D341Med (cell line): ENCODE results near the gene LRMDA.

Experiments used
- DNase-seq: peaks from one replicate; pipeline ENCODE4 v3.0.0; 2012; ENCODE audit warnings: low spot score

LRMDA gene

GRCh38 chr10:76172020-76172419 is 740.6 kb downstream of the LRMDA start:
- DNase-seq, result no peak

- no peak for DNase-seq
Observed at GRCh38 chr10:76175533-76176165, 744.2 kb downstream of the LRMDA start.

DNA sequence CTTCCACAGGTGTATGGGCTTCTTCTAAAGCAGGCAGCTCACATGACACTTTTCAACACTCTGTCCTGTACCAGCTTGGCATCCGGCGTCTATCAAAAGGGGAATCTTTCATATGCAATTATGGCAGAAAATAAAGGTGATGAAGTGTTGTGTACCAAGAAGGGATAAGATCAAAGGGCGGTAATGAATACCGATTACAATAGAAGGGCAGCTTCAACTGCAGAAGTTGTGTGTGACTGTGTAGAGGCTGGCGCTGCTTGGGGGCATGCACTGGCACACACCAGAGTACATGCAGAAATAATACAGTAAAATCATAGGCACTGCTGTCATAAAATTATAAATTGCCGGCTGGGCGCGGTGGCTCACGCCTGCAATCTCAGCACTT is 744.7 kb downstream of the LRMDA start:
- no peak for DNase-seq

DNA sequence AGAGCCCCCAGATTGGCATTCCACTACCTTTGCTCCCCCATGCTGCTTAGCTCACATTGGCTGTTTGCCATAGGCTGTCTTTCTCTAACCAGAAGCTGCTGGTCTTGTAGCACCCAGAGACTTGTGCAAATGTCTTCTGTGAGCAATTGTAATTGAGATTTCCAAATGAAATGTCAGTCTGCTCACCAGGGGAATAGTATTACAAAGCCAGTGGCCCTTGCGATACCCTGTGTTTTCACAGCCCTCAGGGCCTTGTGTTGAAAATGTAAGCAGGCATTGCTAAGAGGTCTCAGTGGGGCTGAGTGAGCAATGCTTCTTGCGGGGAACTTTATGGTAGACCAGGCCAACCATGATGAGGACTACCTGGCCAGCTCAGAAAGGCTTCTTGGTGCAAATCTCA is 746.5 kb downstream of the LRMDA start:
- DNase-seq, result no peak

DNA sequence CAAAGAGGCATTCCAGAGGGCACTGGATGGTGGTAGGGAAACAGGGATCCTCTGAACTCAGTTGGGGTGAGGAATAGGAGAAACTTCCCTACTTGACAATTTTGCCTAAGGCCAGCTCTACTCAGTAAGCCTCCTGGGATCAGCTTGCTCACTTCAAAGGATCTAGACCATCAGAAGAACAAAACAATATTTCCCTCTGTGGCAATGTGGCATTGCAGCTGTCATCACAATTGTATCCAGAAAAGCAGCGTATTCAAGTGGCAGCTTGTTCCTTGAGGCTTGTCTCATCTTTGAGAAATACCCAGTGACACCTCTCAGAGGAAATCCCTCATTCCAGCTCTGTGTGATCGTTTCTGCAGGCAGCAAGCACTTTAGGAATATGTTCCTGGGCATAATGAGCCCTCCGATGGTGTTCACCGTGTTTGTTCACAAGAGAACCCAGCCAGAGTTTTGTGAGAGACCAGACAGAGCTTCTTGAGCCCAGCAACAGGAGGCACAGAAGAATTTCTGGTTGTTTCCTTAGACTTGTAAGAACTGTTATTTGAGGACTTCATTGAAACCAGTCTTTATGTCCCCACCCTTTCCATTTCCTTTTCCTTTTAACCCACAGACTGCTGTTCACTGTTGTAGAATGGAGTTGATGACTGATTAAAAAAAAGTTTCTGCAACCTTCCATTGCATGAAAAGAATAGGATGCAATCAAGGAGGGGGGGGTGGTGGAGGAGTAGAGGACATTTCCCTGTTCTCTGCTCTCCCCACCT is 747.3 kb downstream of the LRMDA start:
- DNase-seq, result no peak

GRCh38 chr10:76179806-76180205 is 748.4 kb downstream of the LRMDA start:
- no peak for DNase-seq

DNA sequence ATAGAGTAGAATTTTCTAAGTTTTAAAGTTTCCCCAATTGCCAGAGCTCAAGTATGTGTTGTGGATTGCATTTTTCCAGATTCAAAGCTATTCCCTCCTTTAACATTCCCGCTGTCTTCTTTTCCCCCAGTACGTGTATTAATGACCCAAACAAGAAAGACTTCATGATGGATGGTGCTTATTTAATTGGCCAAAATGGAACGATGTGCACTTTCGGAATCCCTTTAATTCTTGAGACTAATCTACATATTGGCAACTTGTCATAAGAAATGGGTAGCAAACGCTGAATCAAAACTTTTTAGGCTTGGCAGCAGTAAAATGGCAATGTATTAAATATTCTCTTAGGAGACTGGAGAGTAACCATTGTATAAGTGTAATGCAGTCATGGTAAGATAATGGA is 753.2 kb downstream of the LRMDA start:
- no peak for DNase-seq

- DNase-seq, result no peak
Observed at GRCh38 chr10:76185471-76186301, 754.3 kb downstream of the LRMDA start.

DNA sequence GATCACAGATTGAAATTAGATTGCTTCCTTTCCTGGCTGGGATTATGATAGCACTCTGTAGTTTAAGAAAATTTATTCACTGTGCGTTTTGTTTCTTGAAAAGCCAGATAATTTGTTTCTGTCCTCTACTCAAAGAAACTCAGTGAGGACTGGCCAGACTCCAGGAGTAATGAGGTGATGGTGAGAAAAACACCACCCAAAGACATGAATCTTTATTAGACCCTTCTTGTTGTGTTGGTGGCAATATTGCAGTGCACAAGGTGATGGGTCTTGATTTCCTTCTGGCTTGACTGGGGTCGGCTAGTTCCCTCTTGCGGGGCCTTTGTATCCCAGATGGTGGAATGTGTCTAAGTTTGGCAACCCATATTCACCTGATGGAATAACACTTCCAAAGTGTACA is 756.8 kb downstream of the LRMDA start:
- DNase-seq, result no peak

- no peak for DNase-seq
Observed at GRCh38 chr10:76190634-76191270, 759.3 kb downstream of the LRMDA start.

DNA sequence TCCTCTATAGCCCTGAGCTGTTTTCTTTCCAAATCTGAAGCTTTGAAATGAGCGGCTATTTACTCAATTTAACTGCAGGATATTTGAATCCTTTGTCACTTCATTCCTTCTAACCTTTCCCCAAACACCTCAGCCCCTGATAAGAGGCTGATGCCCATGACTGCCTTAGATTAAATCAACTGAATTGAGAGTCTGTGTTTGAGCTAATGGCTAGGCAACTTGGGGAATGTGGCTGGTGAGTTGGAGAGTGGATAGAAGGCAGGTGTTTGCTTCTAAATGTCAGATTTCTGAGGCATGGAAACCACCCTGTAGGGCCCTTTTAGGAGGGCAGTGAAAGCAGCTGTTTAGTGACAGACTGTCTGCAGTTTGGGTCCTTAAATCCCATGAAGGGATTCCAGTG is 759.9 kb downstream of the LRMDA start:
- no peak for DNase-seq

DNA sequence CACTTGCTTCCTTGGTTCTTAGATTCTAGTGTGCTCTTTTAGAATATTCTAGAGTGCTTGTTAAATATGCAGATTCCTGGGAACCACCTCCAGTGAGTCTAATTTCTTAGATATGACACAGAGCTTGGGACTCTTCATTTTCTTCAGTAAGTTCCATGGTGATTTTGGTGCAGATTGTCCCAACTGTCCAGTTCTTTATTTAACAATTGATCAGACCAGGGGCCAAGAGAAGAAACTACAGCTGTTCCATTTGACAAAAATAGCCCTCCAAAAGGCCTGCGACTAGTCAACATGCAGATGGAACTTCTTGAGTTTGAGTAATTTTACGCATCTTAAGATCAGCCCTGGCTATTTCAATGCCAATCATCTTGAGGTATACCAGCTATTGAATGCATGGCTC is 760.7 kb downstream of the LRMDA start:
- DNase-seq, result no peak

- no peak for DNase-seq
Observed at GRCh38 chr10:76192694-76193320, 761.4 kb downstream of the LRMDA start.

GRCh38 chr10:76195654-76196390 is 764.4 kb downstream of the LRMDA start:
- no peak for DNase-seq

- DNase-seq, result no peak
Observed at GRCh38 chr10:76197293-76197692, 765.9 kb downstream of the LRMDA start.

DNA sequence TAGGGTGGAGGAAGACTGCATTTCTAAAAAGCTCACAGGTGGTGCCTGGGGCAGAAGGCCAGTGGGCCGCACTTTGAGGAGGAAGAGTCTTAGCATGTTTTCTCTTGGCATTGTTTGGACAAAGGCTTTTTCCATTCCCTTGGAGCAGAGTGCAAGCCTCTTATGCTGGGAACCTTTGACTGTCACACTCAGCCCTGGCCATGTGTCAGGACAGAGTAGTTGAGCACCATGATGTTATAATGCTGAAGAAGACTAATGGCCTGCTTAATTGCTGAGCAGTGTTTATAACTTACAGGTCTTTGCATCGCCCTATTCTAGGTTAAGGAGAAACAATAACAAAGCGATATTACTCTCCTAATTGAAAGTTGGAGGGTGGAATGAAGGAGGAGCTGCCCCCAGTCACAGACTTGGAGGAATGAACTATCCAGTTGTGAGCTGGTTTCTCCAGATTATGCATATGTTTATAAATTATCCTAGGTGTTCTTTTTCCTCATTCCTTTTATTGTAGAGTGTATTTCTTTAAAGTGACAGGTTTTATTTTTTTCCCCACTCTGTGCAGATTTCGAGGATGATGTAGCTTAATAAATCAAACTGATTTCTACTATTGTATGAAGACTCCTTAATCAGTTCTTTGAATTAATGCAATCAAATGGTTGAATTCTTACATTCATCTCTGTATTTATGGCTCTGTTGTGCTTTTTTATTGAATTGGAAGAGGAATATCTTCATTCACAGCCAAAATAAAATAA is 767.0 kb downstream of the LRMDA start:
- DNase-seq, result no peak

DNA sequence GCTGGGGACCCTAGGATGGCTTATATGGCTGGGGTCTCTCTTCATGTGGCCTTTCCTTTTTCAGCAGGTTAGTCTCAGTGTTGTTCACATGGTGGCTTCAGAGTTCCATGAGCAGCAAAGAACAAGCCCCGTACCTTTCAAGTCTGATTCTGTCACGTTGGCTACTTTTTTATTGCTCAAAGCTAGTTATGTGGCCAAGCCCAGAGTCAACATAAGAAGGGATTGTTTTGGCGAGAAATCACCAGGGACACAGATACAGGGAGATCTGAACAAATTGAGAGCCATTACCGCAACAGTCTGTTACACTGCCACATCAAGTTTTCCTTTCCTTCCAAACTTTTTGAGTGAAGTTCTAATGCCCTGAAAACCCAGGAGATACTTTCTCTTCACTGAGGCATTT is 770.5 kb downstream of the LRMDA start:
- DNase-seq, result no peak

DNA sequence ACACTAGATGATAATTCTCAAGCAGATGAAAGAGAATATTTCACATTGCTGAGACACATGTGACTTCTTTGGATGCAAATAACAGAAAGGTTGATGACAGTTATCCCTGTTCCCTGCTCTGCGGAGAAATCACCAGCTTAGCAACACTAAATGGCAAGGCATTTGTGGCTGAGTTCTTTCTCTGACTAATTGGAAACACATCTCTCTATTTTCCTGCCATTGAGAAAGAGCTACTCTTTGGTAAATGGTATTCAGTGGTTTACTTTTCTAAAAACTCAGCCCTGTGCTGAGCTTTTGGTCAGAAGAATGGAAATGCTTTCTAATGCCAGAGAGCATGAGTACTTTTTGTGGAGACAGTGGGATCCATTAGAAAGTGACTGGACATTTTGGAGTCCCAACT is 771.4 kb downstream of the LRMDA start:
- no peak for DNase-seq

- DNase-seq, result no peak
Observed at GRCh38 chr10:76205361-76205760, 773.9 kb downstream of the LRMDA start.

DNA sequence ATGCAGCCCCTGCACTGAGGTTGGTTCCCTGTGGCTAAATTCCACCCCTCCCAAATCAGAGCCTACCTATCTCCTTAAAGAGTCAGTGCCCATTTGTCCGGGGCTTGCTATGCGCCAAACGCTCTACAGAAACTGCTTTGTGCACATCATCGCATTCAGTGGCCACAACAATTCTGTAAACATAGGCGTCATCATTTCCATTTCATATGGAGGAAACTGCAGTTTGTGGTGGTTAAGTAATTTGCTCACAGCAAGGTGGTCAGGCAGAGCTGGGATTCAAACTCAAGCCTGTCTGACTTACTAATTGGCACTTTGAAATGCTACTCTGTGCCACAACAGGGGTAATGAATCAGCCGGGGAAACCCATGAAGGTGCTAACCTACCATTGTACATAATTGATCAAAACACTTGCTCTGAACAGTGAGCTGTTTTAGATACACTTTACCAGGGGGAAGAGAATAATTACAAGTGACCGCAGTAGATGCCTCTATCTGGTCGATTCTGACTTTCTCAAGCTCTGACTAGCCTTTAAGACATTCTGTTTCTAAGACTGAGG is 775.5 kb downstream of the LRMDA start:
- no peak for DNase-seq
